Left cardiac atrium (tissue), 4 donors: Measurements from ENCODE around the gene DOHH. TPM values are rescaled to one million over a fixed set of nuclear protein-coding genes. Genes with fewer than 3 reads are reported as not detected.
A peak's percentile ranks its signal among the peaks of the same experiment; 100 is the strongest.
"Not testable (repeated sequence)": the region's sequence is repeated elsewhere in the genome, so short reads cannot be mapped to it uniquely, and the experiment has no call there.

Source experiments
- ATAC-seq, 2 donors: fragments of 200-7000 bp; cut with Tn5 transposase; one replicate each; pipeline ENCODE4 v1.9.1; 2020; ENCODE audit warnings: mild to moderate bottlenecking in 2 of 2, moderate library complexity in 2 of 2
- DNase-seq: peaks from one replicate; pipeline ENCODE4 v3.0.0-alpha.2; 2020
- intact Hi-C, 2 donors: fragments of 100-400 bp; cut with DNase I; formaldehyde crosslinking; loops; one replicate each; pipeline versions ENCODE4 v1.14.1 to v1.15.1; 2022 to 2023
- total RNA-seq, 2 donors: library from RNA; stranded (reverse); fragmentation: NEBNext Ultra II Directional; extraction: Animal tissue kit (Norgen Biotek cat#: 25700); gene quantifications; one replicate each; pipeline ENCODE4 v1.2.1, GENCODE V29; 2021
- donor health status: DM: no; HTN: yes; CAD: no.
- donor health status: DM: no; HTN: yes; CAD: no; lungs with severe emphysema.
- donor health status: DM: yes; HTN: yes; CAD: no.
- donor health status: Dilated cardiomyopathy.

Gene DOHH
- total RNA-seq, 2 donors from 2014 or later: 10.4 to 13.2 TPM

DNA sequence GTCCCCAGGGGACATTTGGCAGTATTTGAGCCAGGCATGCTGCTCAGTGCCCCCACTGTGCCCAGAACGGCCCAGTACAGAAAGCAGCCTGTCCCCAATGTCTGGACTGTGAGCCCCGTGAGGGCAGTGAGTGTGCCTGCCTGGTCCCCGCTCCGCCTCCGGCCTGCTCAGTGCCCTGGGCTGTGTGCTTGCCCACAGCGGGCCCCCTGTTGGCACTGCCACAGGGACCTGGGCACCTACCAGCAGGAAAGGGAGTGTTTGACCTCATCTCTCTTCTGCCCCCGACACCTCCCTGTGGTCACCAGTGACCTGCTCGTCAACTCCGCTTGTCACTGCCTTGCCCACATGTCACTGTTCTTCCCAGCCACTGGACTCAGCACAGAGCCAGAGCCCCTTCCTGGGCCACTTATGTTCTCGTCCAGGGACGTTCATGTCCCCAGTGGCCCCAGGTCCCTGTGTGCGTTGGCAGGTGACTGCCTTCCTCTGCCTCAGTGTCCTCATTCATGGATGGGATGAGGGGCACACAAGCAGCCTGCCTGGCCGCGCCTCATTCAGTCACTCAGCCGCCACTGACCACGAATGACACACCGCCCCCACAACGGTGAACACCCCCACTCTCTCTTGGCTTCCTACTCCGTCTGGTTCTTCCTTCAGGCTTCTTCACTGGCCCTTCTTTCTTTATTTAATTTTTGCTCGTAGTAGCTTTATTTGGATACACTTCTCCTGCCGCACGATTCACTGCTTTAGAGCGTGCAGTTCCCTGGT lies 8.5 kb upstream of the DOHH start:
- DNase-seq (no peak), ATAC-seq (no peak)
- intact Hi-C loops: no loop called here

DNA sequence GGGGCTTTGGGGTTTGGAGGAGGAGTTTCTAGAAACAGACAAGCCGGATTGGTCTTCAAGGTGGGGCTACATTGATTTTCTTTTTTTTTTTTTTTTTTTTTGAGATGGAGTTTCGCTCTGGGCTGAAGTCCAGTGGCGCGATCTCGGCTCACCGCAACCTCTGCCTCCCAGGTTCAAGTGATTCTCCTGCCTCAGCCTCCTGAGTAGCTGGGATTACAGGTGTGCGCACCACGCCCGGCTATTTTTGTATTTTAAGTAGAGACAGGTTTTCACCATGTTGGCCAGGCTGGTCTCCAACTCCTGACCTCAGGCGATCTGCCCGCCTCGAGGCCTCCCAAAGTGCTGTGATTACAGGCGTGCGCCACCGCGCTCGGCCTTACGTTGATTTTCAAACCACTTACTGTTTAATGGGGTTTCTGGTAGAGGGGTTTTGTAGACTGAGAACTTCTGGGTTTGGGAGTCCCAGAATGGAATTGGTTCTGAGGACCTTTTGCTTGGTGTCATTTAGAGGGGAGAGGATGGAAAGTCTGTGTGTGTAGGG lies 7.7 kb upstream of the DOHH start:
- DNase-seq, ATAC-seq, intact Hi-C loops: not testable (repeated sequence)

GRCh38 chr19:3507371-3508120 lies 7.1 kb upstream of the DOHH start:
- intact Hi-C loops: no loop called here
- ATAC-seq (peak in 1 of 2 donors; percentile 3), DNase-seq (no peak)

DNA sequence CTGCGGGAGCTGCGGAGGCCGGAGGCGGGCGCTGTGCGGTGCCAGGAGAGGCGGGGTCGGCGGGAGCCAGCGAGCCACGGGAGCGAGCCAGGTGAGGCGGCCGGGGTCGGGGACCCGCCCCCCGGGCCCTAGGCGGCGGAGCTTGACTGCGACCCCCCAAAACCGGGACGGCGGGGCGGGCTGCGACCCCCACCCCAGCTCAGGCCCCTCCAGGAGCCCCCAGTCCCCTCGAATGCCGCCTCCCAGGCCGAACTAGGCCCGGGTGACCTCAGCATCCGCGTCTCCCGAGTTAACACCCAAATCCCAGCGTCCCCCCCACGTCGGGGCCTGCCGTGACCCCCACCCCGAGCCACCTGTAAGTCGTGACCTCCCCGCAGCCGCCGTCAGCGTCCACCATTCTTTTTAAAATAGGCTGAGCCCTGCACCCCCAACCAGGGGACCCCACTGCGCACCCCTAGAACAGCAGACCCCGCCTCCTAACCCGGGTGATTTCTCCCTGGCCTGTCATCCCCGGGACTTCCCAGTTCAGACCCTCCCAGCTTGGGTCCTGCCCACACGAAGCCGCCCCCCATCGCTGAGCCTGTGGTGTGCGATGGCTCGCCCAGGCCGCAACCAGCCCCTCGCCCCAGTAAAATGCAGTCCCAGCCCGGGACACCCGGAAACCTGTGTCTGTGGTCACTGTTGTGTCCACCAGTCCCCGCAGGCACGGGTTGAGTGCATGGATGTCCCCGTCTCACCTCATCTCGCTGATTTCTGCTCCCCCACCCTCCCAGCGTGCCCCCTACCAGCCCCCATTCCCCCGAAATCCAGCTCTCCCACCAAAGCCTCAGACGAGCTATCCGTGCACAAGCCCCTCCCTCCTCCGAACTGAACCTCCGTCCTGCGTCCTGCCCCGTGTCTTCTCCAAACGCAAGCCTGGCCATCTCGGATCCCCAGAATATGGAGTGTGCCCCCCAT lies 6.2 kb upstream of the DOHH start:
- intact Hi-C loops: no loop called here
- peak; percentile 7 to 13 for ATAC-seq
- DNase-seq: peak; percentile 48

GRCh38 chr19:3505598-3506383 lies 5.3 kb upstream of the DOHH start, which contains the start of gene FZR1:
Gene FZR1 (plus strand): TSS chr19:3506311. CDS start chr19:3522990, 16,679 bp downstream.
- DNase-seq (peak; percentile 99), ATAC-seq (peak; percentile 96 to 99)
- intact Hi-C loops: no loop called here

DNA sequence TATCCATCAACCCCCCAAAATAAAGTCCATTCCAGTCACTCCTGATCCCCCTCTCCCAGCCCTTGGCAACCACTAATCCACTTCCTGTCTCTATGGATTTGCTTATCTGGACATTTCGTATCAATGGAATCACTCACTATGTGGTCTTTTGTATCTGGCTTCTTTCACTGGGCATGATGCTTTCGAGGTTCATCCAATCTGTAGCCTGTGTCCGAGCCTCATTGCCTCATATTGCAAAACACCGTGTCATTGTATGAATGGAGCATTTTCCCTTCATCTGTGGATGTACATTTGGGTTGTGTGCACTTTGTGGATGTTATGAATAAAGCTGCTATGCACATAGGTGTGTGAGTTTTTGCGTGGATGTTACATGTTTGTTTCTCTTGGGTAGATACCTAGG lies 4.3 kb upstream of the DOHH start:
- intact Hi-C loops: no loop called here
- DNase-seq: no peak
- ATAC-seq: no peak

DNA sequence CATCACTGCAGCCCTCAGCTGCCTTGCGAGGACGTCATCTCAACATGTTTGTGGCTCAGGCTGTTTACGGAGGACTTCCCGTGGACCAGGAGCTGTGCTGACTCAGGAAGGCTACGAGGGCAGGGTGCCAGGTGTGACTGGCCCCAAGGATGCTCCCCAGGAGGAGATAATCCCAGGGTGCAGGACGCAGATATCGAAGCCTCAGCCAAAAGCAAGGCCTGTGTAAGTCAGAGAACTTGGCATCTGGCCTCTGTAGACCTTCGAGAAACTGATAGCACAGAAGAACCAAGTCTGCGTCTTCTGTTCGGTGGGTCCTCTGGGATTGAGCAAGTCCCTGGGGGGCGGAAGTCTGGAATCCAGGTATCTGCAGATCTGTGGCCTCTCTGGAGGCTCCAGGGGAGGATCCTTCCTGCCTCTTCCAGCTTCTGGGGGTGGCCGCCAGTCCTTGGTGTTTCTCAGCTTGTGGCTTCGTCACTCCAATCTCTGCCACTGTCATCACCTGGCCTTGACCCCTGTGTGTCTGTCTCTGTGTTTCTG lies 2.6 kb upstream of the DOHH start:
- intact Hi-C loops: no loop called here
- DNase-seq: peak; percentile 17
- no peak for ATAC-seq

DNA sequence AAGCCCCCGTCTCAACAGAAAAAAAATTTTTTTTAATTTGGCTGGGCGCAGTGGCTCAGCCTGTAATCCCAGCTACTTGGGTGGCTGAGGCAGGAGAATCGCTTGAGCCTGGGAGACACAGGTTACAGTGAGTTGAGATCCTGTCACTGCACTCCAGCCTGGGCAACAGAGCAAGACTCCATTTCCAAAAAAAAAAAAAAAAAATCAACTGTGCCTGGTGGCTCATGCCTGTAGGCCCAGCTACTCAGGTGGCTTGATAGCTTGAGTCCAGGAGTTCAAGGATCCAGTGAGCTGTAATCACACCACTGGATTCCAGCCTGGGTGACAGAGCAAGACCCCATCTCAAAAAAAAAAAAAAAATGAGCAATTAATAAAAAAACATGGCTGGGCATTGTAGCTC lies 1.3 kb upstream of the DOHH start:
- DNase-seq (no peak), ATAC-seq (no peak)
- intact Hi-C loops: no loop called here

GRCh38 chr19:3499738-3500428 lies 591 bp downstream of the DOHH start:
- peak; percentile 5 to 11 for ATAC-seq
- DNase-seq: no peak
- intact Hi-C loops: no loop called here

GRCh38 chr19:3497757-3498520 lies 2.5 kb downstream of the DOHH start:
- DNase-seq: no peak
- intact Hi-C loops: no loop called here
- no peak for ATAC-seq

- ATAC-seq (no peak), DNase-seq (no peak)
- intact Hi-C loops: no loop called here
These were observed 3.8 kb downstream of the DOHH start for GRCh38 chr19:3496392-3497273.

GRCh38 chr19:3494559-3494958 lies 5.9 kb downstream of the DOHH start:
- no peak for ATAC-seq
- DNase-seq: no peak
- intact Hi-C loops: no loop called here

- intact Hi-C loops: no loop called here
- DNase-seq (no peak), ATAC-seq (peak; percentile 46 to 53)
These were observed 6.4 kb downstream of the DOHH start for GRCh38 chr19:3494051-3494450.

DNA sequence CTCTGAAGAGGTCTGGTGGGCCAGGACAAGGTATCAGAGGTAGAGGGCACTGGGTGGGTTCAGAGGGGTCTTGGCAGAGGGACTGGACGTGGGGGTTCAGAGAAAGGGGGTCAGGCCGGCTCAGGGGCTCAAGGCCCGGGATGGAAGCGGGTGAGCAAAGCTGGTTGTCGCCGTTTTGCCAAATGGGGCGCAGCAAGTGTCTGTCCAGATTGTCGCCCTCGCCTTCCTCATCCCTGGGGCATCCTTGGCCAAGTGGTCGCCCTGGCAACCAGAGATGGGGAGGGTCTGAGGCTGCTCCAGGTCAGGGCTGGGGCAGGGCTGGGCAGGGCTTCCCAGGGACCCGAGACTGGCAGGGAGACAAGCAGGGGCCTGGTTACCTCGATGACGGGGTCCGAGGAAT lies 6.8 kb downstream of the DOHH start:
- intact Hi-C loops: no loop called here
- ATAC-seq (no peak), DNase-seq (no peak)

DNA sequence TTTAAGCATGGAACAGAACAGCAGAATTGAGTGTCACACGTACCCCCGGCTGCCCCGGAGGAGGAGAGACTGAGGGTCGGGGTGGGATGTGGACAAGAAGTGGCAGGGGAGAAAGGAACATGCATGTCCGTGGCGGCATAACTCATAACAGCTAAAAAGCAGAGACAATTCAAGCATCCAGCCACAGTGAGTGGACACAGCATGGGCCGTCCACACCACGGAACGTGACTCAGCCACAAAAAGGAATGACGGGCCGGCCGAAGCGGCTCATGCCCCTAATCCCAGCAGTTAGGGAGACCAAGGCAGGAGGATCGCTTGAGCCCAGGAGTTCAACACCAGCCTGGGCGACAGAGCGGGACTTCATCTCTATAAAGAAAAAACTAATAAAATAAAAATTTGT lies 7.6 kb downstream of the DOHH start:
- no peak for ATAC-seq
- intact Hi-C loops: no loop called here
- DNase-seq: no peak
